Pons (tissue), 1 donor: ENCODE measurements around the gene GABRG3.

Experiments
- DNase-seq: peaks from one replicate; pipeline ENCODE4 v3.0.0-alpha.2; 2016; ENCODE audit warnings: low spot score

The GABRG3 gene

DNA sequence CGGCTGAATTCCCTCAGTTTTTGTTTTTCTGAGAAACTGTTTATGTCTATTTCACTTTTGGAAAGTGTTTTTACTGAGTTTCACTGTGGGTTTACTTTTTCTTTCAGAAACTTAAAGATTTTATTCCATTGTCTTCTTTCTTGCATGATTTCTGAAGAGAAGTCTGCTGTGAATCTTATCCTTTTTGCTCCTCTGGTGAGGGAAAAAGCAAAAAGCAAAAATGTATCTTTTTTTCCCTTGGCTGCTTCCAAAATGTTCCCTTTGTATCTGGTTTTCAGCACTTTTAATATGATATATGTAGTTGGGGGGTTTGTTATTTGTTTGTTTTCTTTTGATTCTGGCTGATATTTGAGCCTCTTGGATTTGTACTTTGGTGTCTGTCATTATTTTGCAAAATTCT, 538.0 kb downstream of the GABRG3 start:
- DNase-seq: no peak

DNA sequence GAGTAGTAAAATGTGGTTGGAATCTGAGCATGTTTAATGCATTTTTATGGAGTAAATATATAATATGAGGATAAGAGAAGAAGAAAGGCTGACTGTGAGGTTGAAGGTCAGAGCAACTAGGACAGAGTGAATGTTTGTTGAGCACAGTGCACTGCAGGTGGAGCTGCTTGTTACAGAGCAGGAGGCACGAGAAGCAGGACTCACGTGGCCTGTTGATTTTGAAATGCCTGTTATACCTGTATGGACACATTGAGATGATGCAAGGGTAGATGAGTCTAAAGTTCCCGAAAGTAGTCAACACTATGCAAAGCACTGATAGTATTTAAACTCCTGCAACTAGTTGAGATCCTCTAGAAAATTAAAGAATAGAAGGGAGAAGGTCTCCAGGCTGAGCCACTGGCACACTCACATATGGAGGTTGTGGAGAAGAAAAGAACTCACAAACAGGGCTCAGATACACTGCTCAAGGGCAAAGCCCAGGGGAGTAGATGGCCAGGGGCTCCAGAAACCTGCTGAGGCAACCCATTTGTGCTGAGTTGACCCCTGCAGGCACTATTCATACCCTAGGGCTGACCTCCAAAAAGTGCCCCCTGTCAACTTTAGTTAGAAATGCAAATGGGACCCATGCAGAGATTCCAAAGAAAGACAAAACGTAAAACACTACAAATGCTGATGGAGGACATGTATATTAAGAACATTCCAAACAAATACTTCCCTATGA, 541.5 kb downstream of the GABRG3 start:
- DNase-seq: no peak

GRCh38 chr15:27514526-27514925, 543.5 kb downstream of the GABRG3 start:
- DNase-seq: no peak

DNA sequence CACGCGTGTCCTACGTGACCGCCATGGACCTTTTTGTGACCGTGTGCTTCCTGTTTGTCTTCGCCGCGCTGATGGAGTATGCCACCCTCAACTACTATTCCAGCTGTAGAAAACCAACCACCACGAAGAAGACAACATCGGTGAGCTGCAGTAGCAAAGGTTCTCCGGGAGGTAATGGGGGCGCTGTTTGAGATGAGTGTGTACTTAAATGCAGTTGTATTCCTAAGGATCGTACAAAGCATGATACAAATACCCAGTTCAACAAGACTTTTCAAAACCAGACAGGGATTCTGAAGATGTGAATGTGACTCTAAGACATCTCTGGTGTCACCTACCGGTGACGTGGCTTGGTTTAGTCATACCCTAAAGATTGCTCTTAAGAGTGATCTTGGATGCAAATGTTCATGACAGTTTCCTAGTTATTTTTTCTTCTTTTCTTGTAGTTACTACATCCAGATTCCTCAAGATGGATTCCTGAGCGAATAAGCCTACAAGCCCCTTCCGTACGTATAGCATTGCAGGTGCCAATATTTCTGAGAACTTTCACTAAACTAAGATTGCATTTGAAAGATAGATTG, 556.6 kb downstream of the GABRG3 start:
- no peak for DNase-seq

DNA sequence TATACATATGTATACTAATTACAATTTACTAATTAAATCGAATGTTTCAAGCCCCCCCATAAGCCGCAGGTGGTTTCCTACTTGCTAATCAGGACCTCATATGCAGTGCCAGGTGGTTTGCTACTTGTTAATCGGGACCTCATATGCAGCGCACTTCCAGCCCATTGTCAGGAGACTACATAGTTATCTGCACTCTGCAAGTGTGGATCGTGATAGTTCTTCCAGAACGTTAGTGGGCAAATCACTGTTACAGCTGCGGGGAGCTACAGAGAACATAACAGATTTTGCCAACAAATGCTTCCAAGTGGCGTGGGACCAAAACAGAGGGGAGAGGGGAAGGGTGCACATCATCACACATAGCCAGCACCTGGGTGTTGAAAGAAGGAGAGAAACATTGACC, 558.4 kb downstream of the GABRG3 start:
- DNase-seq: no peak

- DNase-seq: no peak
These were observed 560.0 kb downstream of the GABRG3 start for GRCh38 chr15:27530994-27531393.

DNA sequence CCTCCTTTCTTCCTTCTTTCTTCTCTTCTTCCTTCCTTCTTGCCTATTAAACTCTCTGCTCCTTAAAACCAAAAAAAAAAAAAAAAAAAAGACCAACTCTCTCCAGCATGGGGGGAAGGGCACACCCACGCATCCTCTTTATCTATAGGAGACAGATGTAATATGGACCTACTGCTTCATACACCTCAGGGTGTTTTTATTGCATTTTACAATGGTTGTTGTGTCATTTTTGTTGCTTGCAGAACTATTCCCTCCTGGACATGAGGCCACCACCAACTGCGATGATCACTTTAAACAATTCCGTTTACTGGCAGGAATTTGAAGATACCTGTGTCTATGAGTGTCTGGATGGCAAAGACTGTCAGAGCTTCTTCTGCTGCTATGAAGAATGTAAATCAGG, 561.4 kb downstream of the GABRG3 start:
- DNase-seq: no peak

DNA sequence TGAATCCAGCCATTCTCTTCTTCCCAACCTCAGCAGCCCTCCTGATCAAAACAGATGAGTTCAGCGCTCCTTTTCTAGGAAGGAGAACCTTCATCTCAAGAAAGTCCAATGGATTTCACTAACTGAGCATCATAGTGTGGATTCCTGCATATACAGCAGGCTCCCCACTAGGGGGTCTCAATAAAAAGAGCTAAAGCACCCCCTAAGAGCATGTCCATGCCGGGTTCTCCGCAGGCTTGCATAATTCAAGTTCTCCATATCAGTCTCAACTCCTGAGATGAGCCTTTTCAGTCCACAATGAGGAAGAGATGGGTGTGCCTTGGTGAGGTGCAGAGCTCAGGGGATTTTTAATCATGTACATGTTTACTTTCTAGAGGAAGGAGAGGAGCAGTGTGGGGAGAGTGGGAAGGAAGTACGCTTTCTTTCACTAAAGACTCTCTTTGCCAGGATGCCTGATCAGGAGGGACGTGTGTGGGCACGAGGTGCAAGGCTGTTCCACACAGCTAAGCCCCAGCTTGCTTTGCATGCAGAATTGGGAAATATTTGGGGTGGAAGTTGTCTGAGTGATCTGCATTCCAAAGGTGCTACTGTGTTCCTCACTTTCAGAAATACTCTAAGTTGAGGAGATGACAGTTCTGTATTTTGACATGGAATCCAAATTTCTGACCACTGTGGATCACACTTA, 564.6 kb downstream of the GABRG3 start:
- DNase-seq: no peak

DNA sequence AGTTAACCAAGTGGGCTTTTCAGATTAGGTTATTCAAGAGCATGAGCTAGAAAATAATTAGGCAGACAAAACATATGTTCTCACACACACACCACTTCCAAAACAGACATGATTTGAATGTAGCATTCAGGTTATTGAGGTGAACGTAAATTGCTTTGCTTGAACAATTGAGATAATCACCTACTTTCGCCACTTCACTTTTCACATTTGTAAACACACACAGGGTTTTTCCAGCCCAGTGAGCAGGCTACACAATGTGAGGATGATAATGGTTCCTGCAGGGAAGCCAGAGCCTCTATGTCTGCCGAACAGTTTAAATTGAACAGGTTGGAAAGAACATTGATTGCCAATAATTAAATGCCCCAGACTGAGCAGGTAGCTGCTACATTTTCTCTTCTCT, 567.3 kb downstream of the GABRG3 start:
- no peak for DNase-seq

GRCh38 chr15:27541581-27541980, 570.6 kb downstream of the GABRG3 start:
- no peak for DNase-seq

GRCh38 chr15:27545494-27546255, 574.7 kb downstream of the GABRG3 start:
- DNase-seq: no peak

GRCh38 chr15:27549746-27550145, 578.8 kb downstream of the GABRG3 start:
- no peak for DNase-seq

GRCh38 chr15:27550635-27551034, 579.7 kb downstream of the GABRG3 start:
- no peak for DNase-seq

DNA sequence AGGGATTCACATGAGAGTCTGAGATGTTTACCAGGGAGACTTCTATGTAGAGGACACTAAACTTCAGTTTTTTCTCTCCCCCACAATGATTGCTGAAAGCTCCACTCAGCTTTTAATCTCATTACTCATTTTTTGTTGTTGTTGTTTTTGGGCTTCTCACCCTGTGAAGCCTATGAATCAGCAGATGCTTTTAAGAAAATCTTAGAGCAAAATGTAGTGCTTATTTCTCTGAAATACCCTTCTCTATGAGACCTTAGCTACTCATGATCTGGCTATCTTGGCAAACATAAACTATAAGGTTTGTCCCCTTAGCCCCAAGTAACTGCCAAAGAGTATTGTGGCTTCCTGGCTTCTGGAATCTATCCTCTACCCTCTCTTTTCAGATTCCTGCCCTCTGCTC, 590.8 kb downstream of the GABRG3 start:
- no peak for DNase-seq

DNA sequence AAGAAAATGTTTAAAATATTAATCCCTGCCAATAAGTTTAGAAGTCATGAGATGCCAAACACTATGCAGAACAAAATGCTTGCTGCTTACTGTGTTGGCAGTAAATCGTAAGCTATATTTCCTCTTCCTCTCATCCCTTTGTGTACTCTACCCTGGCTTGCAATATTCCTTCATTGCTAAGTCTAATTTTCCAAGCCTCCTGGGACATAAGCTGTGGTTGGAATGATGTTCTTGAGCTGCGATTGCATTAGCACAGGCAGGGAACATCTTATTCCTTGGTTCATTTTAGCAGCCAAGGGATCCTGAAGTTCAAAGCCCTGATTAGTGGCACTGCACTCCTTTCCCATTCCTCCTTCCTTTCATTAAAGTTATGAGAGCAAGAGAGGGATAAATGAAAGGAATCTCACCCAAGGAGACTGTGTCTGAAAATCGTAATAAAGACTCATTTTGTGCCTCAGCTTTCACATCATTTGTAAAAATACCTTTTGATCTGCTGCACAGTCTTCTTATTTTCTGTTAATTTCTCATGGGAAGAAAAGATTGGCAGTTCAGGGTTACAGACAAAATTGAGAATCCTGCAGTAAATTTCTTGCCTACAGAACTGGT, 592.9 kb downstream of the GABRG3 start:
- DNase-seq: no peak

- no peak for DNase-seq
These were observed 593.7 kb downstream of the GABRG3 start for GRCh38 chr15:27564656-27565055.

GRCh38 chr15:27570746-27571145, 599.8 kb downstream of the GABRG3 start:
- DNase-seq: no peak

DNA sequence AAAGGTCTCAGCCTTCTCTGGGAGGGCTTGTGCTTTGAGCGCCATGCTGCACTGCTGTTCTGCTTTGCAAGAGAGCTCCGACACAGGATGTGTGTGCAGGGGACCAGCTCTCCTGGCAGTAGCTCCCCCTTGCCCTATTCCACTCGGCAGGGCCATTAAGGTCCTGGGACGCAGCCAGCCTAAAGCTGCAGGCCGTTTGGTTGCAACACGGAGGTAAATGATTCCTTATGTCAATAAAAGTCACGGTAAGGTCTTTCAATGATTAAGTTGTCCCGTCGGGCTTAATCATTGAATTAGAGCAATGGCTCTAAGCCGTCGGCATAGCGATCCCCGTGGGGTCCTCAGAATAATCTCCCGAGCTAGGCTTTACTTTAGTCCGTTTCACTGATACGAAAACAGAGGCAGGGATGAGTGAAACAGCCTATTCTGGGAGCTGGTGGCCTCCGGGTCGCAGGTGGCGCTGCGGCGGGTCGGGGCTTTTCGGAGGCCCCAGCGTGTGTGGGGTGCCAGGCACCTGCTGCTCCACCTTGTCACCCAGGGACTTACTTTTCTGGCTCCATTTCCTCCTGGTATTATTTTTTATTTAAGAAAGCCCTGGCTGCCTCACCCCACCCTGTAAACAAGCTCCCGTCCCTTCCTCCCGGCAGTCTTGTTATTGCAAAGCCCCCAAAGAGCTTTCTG, 603.0 kb downstream of the GABRG3 start:
- DNase-seq: no peak

DNA sequence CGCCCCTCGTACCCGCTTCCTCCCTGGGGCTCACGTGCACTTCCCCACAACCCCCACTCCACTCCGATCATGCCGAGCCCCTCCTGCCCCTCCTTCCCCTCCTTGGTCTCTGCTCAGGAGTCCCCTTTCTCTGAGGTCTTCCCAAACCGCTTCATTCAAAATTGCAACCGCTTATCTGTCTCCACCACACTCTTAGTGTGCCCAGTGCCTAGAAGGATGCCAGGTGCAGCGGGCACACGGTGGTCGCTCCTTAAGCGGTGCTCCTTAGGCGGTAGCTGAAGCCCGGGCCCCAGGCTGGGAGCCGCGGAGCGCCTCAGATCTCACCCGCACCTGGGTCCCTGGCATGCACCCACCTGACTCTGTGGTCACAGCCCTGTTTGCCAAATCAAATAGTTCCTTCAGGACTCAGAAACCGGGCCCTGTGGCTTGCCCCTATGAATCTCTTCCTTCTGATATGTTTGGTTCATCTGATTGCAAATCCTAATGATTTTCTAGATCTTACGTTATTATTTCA, 603.6 kb downstream of the GABRG3 start:
- DNase-seq: no peak

GRCh38 chr15:27575521-27575920, 604.5 kb downstream of the GABRG3 start:
- no peak for DNase-seq

- no peak for DNase-seq
These were observed 605.6 kb downstream of the GABRG3 start for GRCh38 chr15:27576576-27576975.

- DNase-seq: no peak
These were observed 608.8 kb downstream of the GABRG3 start for GRCh38 chr15:27579738-27580137.
